Activated CD4-positive, alpha-beta T cell treated with anti-CD3 and anti-CD28 coated beads for 24 hours (primary cell): Measurements from ENCODE around the gene RPL13.
"Not testable (repeated sequence)": the region's sequence is repeated elsewhere in the genome, so short reads cannot be mapped to it uniquely, and the experiment has no call there.

Source experiments
- DNase-seq, 2 donors: peaks; one replicate each; pipeline ENCODE4 v3.0.0-alpha.2; 2020; ENCODE audit warnings: low read depth in 2 of 2

The RPL13 gene

DNA sequence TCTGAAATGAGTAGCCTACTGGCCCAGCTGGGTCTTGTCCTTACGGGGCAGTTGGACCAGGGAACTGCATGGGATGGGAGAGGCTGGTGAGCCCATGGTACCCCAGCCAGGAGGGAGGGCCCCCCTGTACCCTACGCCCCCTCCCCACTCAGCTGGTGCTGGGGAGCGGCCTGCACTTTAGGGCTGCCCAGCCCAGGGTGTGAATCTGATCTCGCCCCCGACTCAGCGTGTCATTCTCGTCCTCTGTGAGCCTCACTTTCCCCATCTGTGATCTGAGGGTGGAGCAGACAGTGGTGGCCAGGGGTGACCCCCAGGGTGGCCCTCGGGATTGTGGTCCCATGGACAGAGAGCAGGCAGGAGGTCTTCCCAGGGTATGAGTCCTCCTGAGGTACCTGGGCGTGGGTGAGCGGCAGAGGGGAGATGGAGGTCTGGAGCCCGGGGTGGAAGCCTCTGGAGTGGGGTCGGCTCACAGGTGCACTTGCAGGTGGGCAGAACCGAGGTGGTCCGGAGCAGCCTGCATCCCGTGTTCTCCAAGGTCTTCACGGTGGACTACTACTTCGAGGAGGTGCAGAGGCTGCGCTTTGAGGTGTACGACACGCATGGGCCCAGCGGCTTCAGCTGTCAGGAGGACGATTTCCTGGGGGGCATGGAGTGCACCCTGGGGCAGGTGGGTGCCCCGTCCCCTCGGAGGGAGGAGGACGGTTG, 16.7 kb downstream of the RPL13 start:
- DNase-seq: no peak

DNA sequence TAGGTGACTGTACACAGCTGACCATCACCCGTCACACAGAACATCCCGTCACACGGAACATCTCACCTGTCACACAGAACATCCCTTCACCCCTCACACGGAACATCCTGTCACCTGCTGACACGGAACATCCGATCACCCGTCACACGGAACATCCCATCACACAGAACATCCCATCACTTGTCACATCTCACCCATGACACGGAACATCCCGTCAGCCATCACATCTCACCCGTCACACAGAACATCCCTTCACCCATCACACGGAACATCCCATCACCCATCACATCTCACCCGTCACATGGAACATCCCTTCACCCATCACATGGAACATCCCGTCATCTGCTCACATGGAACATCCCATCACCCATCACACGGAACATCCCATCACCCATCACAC, 18.9 kb downstream of the RPL13 start:
- no peak for DNase-seq

DNA sequence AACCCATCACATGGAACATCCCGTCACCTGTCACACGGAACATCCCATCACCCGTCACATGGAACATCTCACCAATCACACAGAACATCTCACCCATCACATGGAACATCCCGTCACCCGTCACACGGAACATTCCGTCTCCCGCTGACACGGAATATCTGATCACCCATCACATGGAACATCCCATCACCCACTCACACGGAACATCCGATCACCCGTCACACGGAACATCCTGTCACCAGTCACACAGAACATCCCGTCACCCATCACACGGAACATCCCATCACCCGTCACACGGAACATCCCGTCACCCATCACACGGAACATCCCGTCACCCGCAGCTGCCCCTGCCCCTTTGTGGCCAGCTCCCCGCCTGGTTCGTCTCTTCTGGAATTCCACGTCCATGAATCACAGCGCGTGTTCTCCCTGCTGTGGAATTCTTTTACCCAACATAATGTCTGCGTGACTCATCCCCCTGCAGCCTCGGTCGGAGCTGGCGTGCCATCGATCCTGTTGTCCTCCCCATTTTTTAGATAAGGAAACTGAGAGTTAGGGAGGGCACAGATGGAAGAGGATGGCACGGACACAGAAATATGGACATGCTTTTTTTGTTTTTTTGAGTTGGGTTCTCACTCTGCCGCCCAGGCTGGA, 20.7 kb downstream of the RPL13 start:
- DNase-seq: no peak

DNA sequence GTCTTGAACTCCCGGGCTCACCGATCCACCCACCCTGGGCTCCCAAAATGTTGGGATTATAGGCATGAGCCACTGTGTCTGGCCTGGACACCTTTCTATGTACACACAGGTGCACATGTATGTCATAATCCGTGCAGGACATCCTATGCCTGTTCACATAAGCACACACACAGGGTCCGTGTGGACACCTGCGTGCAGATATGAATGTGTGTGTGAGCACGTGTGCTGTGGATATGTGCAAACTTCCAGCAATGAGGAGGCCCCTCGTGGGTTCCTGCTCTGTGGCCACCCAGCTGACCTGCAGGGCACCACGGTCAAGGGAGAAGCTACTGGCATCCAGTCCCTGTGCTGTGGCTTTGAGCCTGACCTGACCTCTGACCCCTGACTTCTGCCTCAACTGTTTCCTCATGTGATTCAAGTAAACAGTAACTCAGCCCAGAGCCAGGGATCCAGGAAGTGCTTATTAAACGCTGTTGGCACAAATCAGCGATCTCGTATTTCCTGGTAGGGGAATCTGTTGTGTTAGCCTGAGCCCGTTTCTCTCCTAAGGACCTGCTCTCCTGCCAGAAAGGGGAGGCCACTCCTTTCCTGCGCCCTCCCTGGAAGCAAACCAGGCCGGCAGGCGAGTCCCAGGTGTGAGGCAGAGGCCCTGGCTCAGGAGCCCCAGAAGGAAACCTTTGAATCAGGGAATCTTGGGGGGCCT, 21.5 kb downstream of the RPL13 start:
- no peak for DNase-seq

DNA sequence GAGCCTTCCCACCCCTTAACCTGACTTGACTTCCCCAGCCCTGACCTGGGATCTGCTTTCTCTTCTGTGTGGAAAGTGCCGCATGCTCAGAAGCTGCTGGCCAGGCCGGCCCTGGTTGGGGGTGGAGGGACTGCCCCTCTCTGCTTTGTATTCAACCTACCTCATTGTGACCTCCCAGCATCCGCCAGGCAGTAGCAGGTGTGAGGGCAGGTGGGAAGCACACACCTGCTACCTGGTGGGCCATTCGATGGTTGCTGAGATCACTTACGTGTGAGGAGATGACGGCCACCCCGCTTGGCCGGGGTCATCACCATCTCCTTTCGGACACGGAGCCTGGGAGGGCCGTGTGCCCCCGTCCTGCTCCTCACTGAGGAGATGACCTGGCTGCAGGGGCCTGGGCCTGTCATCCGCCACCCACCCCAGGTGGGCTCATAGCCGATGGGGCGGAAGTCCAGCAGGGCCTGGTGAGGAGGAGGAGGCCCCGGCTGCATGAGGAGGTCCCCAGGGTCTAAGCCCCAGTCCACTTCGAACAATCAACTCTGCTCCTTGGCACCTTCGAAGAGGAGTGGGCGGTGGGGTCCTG, 22.2 kb downstream of the RPL13 start:
- DNase-seq: no peak

DNA sequence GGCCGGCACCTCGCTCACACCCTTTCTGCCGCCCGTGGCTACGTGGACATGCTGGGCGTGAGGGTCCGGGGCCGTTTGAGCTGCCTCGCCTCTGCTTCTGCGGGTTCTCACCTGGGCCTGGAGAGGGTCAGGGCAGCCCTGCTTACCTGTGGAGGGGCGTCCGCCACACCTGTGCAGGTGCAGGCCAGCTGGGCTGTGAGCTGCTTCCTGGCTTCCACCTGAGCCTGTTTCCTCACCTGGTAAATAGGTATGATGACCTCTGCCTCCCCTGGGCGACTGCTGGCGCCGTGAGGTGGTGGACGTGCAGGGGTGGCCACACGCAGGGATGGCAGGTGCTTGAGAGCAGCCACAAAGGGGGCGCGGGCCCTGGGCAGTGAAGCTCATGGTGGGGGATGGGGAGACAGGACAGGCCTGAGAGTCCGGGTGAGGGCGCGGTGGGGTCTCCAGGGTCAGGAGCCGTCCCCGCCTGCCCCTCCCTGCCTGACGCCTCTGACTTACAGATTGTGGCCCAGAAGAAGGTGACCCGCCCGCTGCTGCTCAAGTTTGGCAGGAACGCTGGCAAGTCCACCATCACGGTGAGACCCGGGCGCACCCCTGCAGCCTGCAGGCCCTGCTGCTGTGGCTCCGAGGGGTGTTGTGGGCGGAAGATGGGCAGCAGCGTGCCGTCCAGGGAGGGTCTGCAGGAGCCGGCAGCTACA, 22.9 kb downstream of the RPL13 start:
- DNase-seq: no peak

DNA sequence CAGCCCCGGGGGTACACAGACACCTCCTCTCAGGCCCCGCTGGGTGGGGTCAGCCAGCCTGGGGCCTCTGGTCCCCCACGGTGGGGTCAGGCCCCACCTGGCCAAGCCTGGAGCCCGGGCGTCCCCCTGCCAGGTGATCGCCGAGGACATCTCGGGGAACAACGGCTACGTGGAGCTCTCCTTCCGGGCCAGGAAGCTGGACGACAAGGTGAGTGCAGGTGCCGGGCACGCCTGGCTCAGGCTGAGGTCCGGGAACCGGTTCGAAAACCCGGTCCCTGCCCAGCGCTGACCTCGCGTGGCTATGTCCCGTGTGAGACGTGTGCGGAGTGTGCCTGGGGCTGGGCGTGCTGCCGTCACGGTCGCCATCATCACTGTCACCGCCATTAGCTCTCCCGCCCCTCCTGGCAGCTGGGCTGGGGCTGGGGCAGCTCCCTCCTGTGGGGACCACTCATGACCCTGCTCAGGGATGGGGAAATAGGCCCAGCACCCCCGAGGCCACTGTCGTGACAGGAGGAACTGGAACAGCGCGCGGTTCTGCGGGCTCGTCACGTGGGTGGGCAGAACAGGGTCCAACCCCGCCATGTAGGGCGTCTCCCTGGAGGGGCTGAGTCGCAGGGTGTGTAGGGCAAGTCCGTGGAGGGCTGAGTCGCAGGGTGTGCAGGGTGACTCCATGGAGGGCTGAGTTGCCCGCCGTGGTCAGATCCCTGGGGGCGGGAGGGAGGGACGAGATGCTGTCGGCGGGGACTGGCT, 23.6 kb downstream of the RPL13 start:
- no peak for DNase-seq

DNA sequence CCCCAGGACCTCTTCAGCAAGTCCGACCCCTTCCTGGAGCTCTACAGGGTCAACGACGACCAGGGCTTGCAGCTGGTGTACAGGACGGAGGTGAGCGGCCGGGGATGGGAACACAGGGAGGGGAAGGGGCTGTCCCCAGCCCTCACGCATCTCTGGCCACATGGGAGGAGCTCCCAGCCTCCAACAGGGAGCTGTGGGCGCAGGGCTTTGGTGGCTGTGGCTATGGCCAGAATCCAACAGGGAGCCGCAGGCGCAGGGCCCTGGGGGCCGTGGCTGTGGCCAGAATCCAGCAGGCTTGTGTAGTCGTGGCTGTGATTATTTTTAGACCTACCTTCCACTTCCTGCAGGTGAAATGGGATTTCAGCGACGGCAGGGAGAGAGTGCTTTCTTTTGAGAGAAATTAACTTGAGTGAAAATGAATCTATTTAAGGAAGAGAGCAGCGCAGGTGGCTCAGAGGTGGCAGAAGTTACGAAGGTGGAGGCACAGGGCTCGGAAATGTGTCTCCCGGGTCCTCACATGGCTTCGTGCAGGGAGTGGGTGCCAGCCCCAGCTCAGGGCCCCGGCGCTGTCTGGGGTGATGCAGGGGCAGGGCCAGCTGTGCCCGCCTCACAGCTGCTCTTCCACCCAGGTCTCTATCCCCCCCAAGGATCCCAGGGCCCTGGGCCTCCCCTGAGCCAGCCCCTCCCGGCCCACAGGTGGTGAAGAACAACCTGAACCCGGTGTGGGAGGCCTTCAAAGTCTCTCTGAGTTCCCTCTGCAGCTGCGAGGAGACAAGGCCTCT, 24.5 kb downstream of the RPL13 start:
- no peak for DNase-seq

DNA sequence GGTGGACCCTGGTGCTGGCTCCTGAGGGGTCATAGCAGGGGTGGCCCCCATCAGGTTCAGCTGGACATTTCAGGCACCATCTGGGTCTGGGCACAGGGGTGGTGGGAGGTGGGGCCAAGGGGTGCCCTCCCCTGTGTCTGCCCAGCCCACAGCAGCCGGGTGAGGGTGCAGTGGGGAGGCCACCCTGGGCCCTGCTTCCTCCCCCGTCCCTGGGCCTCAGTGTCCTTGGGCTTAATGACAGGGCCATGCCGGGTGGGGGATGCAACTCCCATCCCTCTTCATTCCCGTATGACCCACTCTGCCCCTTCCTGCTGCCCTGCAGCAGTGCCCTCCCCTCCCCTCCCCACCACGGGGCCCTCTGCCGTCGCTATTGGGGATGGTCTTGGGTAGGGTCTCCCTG, 25.7 kb downstream of the RPL13 start:
- DNase-seq: no peak

DNA sequence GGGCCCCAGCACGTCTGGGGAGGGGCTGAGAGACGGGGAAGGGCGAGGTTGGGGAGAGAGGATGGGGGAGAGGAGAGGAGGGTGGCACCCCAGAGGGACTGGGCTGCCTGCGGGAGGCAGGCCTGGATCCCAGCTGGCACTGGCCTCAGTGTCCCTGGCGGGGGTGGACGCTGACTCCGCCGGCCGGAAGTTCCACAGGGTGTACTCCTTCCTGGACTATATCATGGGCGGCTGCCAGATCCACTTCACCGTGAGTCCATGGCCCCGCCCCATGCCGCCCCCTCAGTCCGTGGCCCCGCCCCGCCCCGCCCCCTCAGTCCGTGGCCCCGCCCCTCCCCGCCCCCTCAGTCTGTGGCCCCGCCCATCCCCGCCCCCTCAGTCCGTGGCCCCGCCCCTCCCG, 26.4 kb downstream of the RPL13 start:
- DNase-seq: no peak

DNA sequence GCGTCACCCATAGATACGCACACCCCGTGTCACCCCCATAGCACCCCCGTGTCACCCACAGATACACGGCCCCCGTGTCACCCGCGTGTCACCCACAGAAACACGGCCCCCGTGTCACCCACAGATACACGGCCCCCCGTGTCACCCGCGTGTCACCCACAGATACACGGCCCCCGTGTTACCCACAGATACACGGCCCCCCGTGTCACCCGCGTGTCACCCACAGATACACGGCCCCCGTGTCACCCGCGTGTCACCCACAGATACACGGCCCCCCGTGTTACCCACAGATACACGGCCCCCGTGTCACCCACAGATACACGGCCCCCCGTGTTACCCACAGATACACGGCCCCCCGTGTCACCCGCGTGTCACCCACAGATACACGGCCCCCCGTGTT, 27.2 kb downstream of the RPL13 start:
- DNase-seq: not testable (repeated sequence)

DNA sequence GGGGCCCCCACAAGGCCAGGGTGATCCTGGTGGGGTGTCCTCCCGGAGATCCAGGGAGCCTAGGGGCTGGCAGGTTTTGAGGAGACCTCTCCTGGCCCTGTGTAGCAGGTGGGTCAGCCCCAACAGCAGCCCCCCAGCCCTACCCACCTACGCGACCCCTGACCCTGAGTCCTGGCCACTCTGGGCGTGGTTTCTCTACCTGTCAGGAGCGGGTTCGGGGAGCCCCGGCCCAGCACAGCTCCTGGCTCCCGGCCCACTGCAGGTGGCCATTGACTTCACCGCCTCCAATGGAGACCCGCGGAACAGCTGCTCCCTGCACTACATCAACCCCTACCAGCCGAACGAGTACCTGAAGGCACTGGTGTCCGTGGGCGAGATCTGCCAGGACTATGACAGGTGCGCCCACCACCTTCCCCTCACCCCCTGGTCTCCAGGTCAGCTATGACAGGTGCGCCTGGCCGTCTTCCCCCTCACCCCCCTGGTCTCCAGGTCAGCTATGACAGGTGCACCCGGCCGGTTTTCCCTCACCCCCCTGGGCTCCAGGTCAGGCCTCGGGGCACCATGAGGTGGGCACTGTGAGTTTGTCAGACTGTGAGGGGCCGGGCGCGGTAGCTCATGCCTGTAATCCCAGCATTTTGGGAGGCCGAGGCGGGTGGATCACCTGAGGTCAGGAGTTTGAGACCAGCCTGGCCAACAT, 28.1 kb downstream of the RPL13 start:
- DNase-seq: no peak

DNA sequence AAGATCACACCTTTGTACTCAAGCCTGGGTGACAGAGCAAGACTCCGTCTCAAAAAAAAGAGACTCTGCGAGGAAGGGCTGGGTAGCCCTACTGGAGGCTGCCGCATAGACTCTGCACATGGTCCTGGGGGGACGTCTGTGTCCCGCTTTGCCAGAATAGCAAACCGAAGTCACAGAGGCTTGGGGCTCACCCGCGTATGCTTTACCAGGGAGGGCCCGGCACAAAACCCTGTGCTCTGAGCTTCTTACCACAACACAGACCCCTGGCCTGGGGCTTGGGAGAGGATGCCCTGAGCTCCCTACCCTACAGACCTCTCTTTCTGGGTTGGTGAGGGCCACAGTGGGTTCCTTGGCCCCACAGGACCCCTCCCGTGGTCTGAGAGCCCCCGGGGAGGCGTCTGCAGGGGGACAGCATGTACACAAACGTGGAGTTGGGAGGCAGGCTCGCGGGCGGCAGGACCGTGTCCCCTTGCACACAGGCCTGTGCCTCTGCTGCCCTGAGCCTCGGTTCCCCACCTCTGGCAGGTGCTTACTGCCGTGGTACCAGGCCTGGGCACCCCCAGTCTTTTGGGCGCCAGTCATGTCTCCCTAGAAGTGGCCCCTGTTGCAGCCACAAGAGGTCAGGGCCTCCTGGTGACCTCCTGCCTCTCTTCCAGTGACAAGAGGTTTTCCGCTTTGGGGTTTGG, 28.9 kb downstream of the RPL13 start:
- DNase-seq: no peak

DNA sequence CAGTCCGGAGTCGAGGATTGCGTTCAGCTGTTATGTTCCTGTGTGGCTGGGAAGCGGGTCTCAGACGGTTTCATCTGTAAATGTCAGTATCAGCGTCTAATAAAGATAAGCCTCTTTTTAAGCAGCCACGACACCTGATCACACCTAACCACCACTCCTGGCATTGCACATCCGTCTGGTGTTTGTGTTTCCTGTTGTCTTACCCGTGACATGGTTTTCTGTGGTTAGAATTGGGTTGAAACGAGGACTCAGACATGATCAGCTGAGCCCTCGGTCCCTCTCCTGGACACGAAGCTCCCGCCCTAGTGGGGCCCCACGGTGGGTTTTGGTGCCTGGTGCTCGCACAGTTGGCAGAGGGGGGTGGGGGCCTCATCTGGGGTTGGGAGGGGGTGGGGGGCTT, 33.4 kb downstream of the RPL13 start:
- DNase-seq: no peak

DNA sequence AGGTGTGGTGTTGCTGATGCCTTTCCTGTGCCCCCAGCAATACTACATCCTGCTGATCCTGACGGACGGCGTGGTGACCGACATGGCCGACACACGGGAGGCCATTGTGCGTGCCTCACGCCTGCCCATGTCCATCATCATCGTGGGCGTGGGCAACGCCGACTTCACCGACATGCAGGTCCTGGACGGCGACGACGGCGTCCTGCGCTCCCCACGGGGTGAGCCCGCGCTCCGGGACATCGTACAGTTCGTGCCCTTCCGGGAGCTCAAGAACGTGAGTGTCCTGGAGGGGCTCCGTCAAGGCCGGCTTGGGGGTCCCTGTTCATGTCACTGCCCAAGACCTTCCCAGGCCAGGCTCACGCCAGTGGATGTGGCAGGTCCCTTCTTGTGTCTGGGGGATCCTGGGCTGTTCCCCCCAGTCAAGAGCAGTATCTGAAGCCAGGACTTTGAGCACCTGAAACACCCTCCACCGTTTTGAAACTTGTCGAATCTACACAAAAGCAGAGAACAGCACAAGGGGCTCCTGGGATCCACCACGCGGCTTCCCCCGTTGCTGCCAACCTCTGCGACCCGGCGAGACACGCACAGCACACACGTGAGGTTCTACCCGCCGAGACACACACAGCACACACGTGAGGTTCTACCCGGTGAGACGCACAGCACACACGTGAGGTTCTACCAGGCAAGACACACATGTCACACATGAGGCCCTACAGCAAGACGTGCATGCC, 35.0 kb downstream of the RPL13 start:
- DNase-seq: no peak

DNA sequence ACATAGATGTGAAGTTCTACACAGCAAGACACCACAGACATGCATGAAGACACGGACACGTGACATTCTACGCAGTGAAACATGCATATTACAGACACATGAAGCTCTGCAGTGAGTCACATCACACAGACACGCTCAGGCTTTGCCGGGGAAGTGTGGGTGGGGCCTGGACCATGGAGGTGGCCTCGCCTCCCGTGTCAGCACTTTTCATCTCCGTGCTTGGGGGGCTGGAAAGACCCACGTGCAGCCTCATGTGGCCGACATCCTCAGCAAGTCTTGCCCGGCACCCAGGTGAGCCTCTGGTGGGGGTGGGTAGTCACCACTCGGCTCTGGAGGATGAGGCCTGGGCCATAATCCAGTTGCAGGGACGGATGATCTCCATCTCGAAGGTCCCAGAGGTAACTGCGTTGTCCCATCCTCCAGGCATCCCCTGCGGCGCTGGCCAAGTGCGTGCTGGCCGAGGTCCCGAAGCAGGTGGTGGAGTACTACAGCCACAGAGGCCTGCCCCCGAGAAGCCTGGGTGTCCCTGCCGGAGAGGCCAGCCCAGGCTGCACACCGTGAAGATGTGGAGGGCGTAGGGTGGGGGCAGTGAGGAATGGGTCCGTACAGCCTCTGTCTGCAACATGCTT, 35.7 kb downstream of the RPL13 start:
- no peak for DNase-seq

DNA sequence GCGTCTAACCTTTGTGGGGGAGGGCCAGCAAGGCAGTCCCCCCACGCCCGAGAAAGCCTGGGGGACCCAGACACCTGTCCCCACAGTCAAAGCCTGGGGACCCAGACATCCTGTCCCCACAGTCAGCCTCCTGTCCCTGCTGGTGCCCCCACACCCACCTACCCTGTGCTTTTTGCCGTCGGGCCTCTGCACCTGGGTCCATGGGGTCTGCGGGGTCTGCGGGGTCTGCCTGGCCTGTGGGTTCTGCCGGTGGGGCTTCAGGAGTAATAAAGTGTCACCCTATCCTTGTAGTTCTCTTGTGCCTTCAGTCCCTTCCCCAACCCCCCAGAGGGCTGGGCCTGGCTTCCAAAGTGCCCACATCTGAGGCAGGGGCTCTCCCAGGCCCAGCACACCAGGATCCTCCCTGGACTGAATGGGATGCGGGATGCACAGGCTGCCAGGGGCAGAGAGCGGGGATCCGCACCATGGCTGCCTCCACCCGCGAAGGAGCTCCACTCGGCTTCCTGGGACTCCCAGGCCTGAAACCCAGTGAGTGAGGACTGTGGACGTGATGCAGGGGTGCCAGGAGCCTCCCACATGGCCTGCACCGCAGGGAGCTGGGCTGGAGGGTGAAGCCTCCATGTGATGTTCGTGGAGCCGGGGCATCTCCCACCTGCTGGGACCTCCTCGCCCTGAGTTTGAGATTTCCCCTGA, 36.6 kb downstream of the RPL13 start:
- DNase-seq: no peak

DNA sequence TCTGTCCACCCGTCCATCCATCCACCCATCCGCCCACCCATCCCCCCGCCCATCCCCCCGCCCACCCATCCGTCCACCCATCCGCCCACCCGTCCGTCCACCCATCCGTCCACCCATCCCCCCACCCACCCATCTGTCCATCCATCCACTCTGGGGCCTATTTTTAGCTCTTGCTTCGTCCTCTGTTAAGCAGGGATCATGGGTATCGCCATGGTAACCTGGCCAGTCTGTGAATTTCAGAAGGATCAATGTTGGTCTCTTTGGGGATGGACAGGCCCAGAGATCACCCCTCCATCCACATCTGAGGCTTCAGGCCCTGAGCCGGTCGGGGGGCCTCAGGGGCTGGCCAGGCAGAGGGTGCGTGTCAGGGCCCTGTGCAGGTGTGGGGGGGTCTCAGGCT, 37.7 kb downstream of the RPL13 start:
- no peak for DNase-seq
